ENCODE results near the gene PEX5. TPM values are rescaled to one million over a fixed set of nuclear protein-coding genes. Genes with fewer than 3 reads are reported as not detected.

Gene PEX5
- total and polyA plus RNA-seq, 2 experiments from 2014 or later = 7.5 to 72.0 TPM

DNA sequence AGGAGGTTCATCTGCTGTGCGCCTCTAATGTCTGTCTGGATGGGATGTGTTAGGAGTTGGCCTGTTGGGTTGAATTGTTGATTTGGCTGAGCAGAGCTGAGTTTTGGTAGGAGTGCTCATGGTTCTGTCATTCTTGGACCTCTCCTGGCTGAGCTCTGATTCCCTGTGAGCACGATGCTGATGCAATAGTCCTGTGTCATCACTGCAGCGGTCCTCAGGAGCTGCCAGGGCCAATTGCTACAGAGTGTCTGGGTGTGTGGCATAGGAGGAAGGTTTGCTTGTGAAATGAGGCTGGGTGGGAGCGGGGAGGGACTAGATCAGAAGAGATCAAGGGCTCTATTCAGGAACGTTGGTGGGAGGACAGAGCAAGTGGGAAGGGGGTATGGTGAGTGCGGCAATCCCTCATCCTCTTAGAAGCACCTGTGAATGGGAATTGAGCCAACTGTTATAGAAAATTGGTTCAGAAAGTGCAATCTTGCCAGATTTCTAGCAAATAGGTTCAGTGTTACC lies 21.2 kb downstream of the PEX5 start:
- DNase-seq (ENCODE audit: low spot score) (no peak), ATAC-seq (no peak)
- no peak overlapping the region for H3K27ac Mint-ChIP-seq
- Histone ChIP-seq H3K4me1 (ENCODE audit: insufficient read depth) (no peaks in the 10 kb centered on the region), H3K36me3 (ENCODE audit: insufficient read depth) (peaks cover 51% of the 10 kb centered on the region), H3K9me2 (ENCODE audit: insufficient read depth) (no peaks in the 10 kb centered on the region), H3K79me2 (replicated peaks; ENCODE audit: insufficient read depth) (no peaks in the 10 kb centered on the region), H4K20me1 (replicated peaks; ENCODE audit: insufficient read depth) (no peaks in the 10 kb centered on the region; the same call in 1 of the 2 replicates), H3K4me3 (no peak overlapping the region), H3F3A (replicated peaks; ENCODE audit: low read depth) (no peaks in the 10 kb centered on the region), H3K4me2 (no peak overlapping the region), H2AFZ (no peak overlapping the region), H3K27ac (ENCODE audit: low read depth) (no peak overlapping the region), H3K27me3 (ENCODE audit: insufficient read depth) (no peaks in the 10 kb centered on the region)
- no peaks in the 10 kb centered on the region for H3K4me1 Mint-ChIP-seq
- H3K36me3 Mint-ChIP-seq (ENCODE audit: low read depth) = peaks cover 89% of the 10 kb centered on the region
- no peak for TF ChIP-seq ZNF114 (CRISPR knock-in tag; IDR thresholded peaks at IDR 0.05)
- TF ChIP-seq, protein P1, sequence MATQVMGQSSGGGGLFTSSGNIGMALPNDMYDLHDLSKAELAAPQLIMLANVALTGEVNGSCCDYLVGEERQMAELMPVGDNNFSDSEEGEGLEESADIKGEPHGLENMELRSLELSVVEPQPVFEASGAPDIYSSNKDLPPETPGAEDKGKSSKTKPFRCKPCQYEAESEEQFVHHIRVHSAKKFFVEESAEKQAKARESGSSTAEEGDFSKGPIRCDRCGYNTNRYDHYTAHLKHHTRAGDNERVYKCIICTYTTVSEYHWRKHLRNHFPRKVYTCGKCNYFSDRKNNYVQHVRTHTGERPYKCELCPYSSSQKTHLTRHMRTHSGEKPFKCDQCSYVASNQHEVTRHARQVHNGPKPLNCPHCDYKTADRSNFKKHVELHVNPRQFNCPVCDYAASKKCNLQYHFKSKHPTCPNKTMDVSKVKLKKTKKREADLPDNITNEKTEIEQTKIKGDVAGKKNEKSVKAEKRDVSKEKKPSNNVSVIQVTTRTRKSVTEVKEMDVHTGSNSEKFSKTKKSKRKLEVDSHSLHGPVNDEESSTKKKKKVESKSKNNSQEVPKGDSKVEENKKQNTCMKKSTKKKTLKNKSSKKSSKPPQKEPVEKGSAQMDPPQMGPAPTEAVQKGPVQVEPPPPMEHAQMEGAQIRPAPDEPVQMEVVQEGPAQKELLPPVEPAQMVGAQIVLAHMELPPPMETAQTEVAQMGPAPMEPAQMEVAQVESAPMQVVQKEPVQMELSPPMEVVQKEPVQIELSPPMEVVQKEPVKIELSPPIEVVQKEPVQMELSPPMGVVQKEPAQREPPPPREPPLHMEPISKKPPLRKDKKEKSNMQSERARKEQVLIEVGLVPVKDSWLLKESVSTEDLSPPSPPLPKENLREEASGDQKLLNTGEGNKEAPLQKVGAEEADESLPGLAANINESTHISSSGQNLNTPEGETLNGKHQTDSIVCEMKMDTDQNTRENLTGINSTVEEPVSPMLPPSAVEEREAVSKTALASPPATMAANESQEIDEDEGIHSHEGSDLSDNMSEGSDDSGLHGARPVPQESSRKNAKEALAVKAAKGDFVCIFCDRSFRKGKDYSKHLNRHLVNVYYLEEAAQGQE (IDR thresholded peaks at IDR 0.05; ENCODE audit: unreplicated experiment) = no peak
- TF ChIP-seq POLR2AphosphoS5 (IDR thresholded peaks at IDR 0.05; ENCODE audit: low read depth) = no peak
- TF ChIP-seq, protein P2, sequence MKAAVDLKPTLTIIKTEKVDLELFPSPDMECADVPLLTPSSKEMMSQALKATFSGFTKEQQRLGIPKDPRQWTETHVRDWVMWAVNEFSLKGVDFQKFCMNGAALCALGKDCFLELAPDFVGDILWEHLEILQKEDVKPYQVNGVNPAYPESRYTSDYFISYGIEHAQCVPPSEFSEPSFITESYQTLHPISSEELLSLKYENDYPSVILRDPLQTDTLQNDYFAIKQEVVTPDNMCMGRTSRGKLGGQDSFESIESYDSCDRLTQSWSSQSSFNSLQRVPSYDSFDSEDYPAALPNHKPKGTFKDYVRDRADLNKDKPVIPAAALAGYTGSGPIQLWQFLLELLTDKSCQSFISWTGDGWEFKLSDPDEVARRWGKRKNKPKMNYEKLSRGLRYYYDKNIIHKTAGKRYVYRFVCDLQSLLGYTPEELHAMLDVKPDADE (IDR thresholded peaks at IDR 0.05) = no peak
- TF ChIP-seq NANOG (IDR thresholded peaks at IDR 0.05; ENCODE audit: borderline replicate concordance) = no peak
- TF ChIP-seq ZNF331 (CRISPR knock-in tag; IDR thresholded peaks at IDR 0.05; ENCODE audit: low read depth) = no peak
- TF ChIP-seq, protein P3, sequence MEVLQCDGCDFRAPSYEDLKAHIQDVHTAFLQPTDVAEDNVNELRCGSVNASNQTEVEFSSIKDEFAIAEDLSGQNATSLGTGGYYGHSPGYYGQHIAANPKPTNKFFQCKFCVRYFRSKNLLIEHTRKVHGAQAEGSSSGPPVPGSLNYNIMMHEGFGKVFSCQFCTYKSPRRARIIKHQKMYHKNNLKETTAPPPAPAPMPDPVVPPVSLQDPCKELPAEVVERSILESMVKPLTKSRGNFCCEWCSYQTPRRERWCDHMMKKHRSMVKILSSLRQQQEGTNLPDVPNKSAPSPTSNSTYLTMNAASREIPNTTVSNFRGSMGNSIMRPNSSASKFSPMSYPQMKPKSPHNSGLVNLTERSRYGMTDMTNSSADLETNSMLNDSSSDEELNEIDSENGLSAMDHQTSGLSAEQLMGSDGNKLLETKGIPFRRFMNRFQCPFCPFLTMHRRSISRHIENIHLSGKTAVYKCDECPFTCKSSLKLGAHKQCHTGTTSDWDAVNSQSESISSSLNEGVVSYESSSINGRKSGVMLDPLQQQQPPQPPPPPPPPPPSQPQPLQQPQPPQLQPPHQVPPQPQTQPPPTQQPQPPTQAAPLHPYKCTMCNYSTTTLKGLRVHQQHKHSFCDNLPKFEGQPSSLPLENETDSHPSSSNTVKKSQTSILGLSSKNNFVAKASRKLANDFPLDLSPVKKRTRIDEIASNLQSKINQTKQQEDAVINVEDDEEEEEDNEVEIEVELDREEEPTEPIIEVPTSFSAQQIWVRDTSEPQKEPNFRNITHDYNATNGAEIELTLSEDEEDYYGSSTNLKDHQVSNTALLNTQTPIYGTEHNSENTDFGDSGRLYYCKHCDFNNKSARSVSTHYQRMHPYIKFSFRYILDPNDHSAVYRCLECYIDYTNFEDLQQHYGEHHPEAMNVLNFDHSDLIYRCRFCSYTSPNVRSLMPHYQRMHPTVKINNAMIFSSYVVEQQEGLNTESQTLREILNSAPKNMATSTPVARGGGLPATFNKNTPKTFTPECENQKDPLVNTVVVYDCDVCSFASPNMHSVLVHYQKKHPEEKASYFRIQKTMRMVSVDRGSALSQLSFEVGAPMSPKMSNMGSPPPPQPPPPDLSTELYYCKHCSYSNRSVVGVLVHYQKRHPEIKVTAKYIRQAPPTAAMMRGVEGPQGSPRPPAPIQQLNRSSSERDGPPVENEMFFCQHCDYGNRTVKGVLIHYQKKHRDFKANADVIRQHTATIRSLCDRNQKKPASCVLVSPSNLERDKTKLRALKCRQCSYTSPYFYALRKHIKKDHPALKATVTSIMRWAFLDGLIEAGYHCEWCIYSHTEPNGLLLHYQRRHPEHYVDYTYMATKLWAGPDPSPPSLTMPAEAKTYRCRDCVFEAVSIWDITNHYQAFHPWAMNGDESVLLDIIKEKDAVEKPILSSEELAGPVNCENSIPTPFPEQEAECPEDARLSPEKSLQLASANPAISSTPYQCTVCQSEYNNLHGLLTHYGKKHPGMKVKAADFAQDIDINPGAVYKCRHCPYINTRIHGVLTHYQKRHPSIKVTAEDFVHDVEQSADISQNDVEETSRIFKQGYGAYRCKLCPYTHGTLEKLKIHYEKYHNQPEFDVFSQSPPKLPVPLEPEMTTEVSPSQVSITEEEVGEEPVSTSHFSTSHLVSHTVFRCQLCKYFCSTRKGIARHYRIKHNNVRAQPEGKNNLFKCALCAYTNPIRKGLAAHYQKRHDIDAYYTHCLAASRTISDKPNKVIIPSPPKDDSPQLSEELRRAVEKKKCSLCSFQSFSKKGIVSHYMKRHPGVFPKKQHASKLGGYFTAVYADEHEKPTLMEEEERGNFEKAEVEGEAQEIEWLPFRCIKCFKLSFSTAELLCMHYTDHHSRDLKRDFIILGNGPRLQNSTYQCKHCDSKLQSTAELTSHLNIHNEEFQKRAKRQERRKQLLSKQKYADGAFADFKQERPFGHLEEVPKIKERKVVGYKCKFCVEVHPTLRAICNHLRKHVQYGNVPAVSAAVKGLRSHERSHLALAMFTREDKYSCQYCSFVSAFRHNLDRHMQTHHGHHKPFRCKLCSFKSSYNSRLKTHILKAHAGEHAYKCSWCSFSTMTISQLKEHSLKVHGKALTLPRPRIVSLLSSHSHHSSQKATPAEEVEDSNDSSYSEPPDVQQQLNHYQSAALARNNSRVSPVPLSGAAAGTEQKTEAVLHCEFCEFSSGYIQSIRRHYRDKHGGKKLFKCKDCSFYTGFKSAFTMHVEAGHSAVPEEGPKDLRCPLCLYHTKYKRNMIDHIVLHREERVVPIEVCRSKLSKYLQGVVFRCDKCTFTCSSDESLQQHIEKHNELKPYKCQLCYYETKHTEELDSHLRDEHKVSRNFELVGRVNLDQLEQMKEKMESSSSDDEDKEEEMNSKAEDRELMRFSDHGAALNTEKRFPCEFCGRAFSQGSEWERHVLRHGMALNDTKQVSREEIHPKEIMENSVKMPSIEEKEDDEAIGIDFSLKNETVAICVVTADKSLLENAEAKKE (CRISPR knock-in tag; IDR thresholded peaks at IDR 0.05) = no peak
- TF ChIP-seq, protein P4, sequence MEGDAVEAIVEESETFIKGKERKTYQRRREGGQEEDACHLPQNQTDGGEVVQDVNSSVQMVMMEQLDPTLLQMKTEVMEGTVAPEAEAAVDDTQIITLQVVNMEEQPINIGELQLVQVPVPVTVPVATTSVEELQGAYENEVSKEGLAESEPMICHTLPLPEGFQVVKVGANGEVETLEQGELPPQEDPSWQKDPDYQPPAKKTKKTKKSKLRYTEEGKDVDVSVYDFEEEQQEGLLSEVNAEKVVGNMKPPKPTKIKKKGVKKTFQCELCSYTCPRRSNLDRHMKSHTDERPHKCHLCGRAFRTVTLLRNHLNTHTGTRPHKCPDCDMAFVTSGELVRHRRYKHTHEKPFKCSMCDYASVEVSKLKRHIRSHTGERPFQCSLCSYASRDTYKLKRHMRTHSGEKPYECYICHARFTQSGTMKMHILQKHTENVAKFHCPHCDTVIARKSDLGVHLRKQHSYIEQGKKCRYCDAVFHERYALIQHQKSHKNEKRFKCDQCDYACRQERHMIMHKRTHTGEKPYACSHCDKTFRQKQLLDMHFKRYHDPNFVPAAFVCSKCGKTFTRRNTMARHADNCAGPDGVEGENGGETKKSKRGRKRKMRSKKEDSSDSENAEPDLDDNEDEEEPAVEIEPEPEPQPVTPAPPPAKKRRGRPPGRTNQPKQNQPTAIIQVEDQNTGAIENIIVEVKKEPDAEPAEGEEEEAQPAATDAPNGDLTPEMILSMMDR (conservative IDR thresholded peaks at IDR 0.05; ENCODE audit: low read depth in 2 of 2) = no peak
- no peak for TF ChIP-seq JUNB (IDR thresholded peaks at IDR 0.05; ENCODE audit: unreplicated experiment)
- no peak for TF ChIP-seq STAT1 (IDR thresholded peaks at IDR 0.05; ENCODE audit: unreplicated experiment)
- no peak for TF ChIP-seq EZH2phosphoT487 (IDR thresholded peaks at IDR 0.05; ENCODE audit: unreplicated experiment)
- no peak for TF ChIP-seq CREB1 (CRISPR knock-in tag; IDR thresholded peaks at IDR 0.05; ENCODE audit: low read depth)
- no peak overlapping the region for H3K4me3 Mint-ChIP-seq
- H3K9me3 Mint-ChIP-seq = peaks cover 45% of the 10 kb centered on the region
- H3K27me3 Mint-ChIP-seq (ENCODE audit: insufficient read depth, low read depth, poor library complexity) = peaks cover 8% of the 10 kb centered on the region
